COLO668 (cell line): Measurements from ENCODE around the gene P3H1.
"Not testable (repeated sequence)": the region's sequence is repeated elsewhere in the genome, so short reads cannot be mapped to it uniquely, and the experiment has no call there.

Experiments
- DNase-seq: peaks from one replicate; lab custom pipeline; 2025; ENCODE audit not compliant: unreplicated experiment; lab: John Stamatoyannopoulos, UW

Gene P3H1

DNA sequence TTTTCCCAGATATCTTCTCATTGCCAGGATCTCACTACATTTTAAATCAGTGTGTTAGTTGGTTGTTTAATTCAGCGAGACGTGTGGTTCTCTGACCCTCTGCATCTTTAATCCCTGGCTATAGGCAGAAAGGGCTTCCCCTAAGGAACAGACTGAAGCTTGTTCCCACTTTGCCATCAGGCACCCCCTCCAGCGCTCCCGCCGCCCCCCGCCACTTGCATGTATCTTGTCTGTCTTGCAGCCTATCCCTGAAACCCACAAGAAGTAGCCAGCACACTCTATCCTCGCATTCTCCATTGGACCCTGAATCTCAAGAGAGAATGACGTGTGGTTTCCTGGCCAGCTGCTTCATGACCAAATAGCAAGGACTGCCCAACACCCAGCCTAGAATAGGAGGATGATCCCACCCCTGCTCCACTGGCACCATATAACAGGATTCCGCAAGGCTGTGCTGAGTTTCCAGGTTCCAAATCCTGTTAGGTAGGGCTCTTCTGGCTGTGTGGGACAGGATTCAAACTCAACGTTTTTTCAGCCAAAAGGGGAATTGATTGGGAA is 34.6 kb downstream of the P3H1 start:
- no peak for DNase-seq

DNA sequence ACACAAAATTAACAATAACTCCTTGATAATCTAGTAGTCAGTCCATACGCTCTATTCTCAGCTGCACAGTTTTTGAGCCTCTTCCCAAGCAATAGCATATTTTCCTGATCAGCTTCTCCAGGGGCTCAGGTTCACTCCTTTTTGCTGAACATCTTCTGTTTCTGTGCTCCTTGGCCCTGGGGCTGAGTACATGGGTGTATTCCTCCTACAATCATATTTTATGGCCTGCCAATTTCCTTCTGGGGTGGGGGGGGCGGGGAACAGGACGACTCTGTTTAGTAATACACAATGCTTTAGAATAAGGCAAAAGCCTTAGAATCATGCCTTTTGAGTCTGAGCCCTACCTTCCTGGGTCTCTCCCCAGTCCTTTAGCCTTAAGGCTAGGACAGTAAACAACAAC is 35.2 kb downstream of the P3H1 start:
- DNase-seq, result no peak

DNA sequence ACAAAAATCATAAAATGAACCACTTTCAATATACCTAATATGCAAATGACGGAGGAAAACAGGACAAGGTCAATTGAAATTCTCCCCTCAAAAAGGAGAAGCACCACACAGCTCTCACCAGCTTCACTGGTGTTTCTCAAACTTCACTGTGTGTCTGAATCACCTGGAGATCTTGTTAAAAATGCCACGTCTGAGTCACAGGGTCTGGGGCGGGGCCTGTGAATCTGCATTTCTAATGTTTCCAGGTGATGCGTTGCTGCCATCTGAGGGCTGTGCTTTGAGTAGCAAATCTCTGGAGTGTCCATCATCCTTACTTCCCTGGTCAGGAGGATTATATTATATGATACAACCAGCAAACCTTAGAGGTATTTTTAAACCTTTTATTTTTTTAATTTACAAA is 35.8 kb downstream of the P3H1 start:
- peak; percentile 66 for DNase-seq

DNA sequence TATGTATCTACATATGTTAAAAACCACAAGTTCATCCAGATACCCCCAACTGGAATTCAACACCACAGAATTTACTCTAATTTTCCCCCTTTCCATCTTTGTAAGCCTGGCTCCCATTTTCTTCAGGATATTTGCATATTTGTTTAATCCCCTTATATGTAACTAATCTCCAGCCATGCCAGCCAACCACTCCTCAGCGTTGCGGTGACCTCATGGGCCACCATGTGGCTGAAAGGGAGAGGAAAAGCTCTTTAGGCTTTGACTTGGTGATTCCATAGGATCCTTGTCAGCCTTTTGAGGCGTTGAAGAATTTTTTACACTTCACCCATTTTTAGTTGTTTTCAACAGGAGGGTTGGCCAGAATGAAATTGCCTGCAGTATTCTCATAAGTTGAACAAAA is 36.8 kb downstream of the P3H1 start:
- no peak for DNase-seq

DNA sequence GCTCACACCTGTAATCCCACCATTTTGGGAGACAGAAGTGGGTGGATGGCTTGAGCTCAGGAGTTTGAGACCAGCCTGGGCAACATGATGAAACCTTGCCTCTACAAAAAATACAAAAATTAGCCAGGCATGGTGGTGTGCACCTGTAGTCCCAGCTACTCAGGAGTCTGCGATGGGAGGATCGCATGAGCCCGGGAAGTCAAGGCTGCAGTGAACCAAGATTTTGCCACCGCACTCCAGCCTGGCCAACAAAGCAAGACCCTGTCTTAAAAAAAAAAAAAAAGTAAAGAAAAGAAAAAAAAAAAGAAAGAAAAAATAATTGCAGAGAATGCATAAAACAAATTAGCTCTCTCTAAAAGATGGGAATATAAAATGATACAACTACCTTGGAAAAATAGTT is 41.0 kb downstream of the P3H1 start:
- not testable (repeated sequence) for DNase-seq

DNA sequence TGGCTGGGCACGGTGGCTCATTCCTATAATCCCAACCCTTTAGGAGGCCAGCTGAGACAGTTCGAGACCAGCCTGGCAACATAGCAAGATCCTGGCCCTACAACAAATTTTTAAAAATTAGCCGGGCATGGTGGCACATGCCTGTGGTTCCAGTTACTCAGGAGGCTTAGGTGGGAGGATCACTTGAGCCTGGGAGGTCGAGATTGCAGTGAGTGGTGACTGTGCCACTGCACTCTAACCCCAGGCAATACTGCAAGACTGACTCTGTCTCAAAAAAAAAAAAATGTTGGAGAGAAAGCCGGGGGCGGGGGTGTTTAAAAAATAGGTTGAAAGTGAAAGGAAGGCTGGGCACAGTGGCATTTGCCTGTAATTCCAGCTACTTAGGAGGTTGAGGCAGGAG is 43.3 kb downstream of the P3H1 start:
- no peak for DNase-seq

DNA sequence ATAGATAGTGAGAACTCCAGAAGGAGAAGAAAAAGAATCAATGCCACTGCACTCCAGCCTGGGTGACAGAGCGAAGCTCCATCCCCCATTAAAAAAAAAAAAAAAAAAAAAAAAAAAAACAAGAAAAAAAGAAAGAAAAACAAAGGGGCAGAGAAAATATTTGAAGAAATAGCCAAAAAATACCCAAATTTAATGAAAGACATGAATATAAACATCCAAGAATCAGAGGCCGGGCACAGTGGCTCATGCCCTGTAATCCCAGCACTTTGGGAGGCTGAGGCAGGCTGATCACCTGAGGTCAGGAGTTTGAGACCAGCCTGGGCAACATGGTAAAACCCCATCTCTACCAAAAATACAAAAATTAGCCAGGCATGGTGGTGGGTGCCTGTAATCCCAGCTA is 44.4 kb downstream of the P3H1 start:
- DNase-seq, result not testable (repeated sequence)

DNA sequence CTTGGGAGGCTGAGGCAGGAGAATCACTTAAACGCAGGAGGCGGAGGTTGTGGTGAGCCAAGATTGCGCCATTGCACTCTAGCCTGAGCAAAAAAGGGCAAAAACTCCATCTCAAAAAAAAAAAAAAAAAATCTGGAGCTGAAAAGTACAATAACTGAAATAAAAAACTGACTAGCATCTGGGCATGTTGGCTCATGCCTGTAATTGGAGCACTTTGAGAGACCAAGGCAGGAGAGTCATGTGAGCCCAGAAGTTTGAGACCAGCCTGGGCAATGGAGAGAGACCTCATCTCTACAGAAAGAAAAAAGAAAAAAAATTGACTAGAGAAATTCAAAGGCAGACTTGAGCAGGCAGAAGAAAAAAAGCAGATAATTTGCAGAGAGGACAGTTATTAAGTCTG is 44.9 kb downstream of the P3H1 start:
- no peak for DNase-seq

DNA sequence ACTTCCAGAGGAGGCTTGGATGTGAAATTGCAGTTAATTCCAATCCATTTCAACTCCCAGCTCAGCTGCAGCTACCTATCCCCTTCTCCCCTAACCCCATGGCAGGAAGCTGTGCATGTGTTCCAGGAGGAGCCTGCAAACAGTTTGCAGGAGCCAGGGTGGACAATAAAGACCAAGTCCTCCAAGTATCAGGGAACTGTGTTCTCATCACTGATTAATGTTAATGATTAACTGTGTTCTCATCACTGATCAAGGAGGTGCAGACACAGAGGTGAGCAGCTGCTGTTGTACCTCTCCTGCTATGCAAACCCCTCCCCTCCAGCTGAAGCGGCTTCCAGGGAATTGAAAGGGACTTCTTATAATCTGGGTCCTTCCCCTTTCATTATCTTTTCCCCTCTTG is 46.0 kb downstream of the P3H1 start:
- DNase-seq, result peak; percentile 84

DNA sequence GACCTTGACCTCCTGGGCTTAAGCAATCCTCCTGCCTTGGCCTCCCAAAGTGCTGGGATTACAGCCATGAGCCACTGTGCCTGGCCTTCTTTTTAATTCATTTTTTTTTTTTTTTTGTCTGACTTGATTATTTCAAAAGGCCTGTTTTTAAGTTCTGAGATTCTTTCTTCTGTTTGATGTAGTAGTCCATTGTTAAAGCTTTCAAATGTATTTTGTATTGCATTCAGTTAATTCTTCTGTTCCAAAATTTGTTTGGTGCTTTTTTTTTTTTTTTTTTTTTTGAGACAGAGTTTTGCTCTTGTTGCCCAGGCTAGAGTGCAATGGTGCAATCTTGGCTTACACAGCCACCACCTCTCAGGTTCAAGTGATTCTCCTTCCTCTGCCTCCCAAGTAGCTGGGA is 52.4 kb downstream of the P3H1 start:
- not testable (repeated sequence) for DNase-seq

DNA sequence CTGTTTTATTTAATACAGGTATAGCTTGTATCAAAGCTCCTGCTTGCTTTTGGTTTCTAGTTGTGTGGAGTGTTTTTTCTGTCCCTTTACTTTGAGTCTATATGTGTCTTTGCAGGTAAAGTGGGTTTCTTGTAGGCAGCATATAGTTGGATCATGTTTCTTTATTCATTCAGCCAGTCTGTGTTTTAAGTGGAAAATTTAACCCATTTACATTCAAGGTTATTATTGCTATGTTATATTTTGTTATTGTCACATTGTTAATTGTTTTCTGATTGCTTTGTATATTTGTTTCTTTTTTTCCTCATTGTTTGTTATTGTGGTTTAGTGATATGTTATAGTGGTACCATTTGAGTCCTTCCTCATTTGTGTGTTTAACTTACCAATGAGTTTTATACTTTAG is 53.5 kb downstream of the P3H1 start:
- no peak for DNase-seq

DNA sequence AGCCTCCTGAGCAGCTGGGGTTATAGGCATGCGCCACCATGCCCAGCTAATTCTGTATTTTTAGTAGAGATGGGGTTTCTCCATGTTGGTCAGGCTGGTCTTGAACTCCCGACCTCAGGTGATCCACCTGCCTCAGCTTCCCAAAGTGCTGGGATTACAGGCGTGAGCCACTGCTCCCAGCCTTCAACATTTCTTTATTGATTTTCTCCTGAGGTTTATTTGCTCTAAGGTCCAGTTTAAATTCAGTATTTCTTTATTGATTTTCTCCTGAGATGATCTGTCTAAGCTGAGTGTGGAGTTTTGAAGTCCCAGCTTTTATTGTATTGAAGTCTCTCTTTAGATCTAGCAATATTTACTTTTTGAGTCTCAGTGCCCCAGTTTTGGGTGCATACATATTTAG is 54.0 kb downstream of the P3H1 start:
- DNase-seq, result not testable (repeated sequence)

DNA sequence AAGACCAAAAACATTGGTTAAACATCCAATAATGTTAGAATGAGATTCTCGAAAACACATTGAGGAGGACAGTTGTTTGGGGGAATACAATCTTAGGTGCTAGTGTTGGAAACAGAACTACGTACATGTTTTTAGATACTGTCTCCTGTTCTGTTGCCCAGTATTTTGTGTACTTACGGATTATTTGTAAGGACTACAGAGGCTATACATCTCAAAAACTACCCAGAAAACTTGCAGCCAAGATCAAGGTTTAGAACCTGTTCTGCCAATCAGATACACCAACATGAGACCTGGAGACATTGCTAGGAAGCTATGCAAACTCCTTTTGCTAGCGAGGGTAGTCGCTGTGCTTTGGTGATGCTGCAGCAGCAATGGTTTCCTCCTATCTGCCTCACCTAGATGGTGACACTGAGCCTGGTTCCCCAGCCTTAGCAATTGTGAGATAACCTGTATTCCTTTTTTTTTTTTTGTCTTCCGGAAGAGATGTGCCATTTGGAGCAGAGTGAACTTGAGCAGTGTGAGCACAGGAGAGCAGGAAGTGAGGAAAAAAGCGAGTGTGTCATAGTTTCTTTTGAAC is 62.9 kb downstream of the P3H1 start:
- DNase-seq, result no peak

DNA sequence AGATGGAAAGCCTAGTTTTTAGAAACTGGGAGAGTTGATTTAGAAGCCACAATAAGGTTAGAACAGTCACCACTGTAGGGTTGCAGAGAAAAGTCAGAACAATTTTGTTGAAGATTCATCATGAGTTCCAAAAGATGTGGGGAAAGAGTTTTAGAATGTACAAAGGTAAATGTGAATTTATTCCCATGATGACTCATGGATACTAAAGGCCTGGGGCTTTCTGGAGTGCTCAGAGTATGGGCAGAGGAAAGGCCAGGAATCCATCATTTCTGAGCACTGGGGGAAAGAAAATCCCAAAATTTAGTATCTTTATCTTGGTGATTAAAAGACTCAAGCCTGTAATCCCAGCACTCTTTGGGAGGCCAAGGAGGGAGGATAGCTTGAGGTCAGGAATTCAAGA is 66.8 kb downstream of the P3H1 start:
- DNase-seq, result no peak

DNA sequence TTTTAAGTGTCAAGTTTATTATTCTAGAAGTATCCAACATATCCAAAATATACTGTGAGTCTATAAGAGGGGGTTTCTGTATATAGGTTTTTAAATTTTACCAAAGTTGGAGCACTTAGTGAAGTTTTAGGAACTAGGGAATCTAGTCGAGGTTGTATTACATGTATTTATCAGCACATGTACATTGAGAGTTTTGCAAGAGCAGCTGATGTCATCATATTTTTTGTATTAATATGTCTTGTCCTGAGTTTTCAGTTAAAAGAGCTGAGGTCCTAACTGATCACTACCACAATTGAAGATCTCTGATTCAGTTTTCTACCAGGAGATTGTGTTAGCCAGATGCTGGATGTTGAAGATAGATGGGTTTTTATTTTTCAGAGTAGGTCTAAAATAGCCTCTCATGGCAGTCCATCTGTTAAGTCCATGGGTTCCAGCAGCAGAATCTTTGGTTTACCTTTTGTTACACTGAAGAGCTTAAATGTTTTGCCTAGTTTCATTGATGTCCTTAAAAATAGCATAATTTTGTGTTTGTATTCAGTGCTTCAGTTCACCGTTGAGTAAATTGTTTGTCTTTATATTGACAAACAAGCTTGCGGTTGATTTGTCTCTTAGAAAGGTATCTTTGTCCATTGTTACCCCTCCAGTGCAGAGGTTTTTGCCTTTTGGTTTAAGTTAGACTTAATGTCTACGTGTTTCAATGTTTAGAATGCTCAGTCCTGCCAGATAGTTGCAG is 68.6 kb downstream of the P3H1 start:
- DNase-seq, result no peak
